ENCODE measurements around the gene THBS2. TPM values are rescaled to one million over a fixed set of nuclear protein-coding genes. Genes with fewer than 3 reads are reported as not detected.
"Not testable (repeated sequence)": the region's sequence is repeated elsewhere in the genome, so short reads cannot be mapped to it uniquely, and the experiment has no call there.

THBS2 gene
- total RNA-seq, 1 donor from 2014 or later = 8.8 TPM

- Histone ChIP-seq H3K36me3 (no peaks in the 10 kb centered on the region), H3K4me3 (no peak overlapping the region), H3K4me1 (no peaks in the 10 kb centered on the region), H3K27me3 (ENCODE audit: low read depth) (no peaks in the 10 kb centered on the region), H3K27ac (no peak overlapping the region), H3K9me3 (no peaks in the 10 kb centered on the region)
- no peak for ATAC-seq
- no peak for DNase-seq
- no peak for TF ChIP-seq CTCF (IDR thresholded peaks at IDR 0.05)
- intact Hi-C loops (cut with DNase I) = no loop called here
These were observed 52.6 kb downstream of the THBS2 start for GRCh38 chr6:169200893-169201514.

- Histone ChIP-seq H3K36me3 (no peaks in the 10 kb centered on the region), H3K4me3 (no peak overlapping the region), H3K9me3 (no peaks in the 10 kb centered on the region), H3K27ac (no peak overlapping the region), H3K4me1 (no peaks in the 10 kb centered on the region), H3K27me3 (ENCODE audit: low read depth) (no peaks in the 10 kb centered on the region)
- intact Hi-C loops (cut with DNase I) = no loop called here
- no peak for DNase-seq
- TF ChIP-seq CTCF (IDR thresholded peaks at IDR 0.05) = no peak
- ATAC-seq = no peak
These were observed 53.9 kb downstream of the THBS2 start for GRCh38 chr6:169199625-169200335.

GRCh38 chr6:169198885-169199284 is 54.8 kb downstream of the THBS2 start:
- no peak for TF ChIP-seq CTCF (IDR thresholded peaks at IDR 0.05)
- intact Hi-C loops (cut with DNase I) = no loop called here
- no peak overlapping the region for H3K4me3 ChIP-seq
- no peaks in the 10 kb centered on the region for H3K27me3 ChIP-seq (ENCODE audit: low read depth)
- H3K36me3 ChIP-seq = no peaks in the 10 kb centered on the region
- no peaks in the 10 kb centered on the region for H3K4me1 ChIP-seq
- DNase-seq (no peak), ATAC-seq (no peak)
- H3K27ac ChIP-seq = no peak overlapping the region
- no peaks in the 10 kb centered on the region for H3K9me3 ChIP-seq

- H3K9me3 ChIP-seq; H3K27ac ChIP-seq; ATAC-seq; intact Hi-C loops (cut with DNase I); DNase-seq; H3K27me3 ChIP-seq (ENCODE audit: low read depth); H3K4me3 ChIP-seq; H3K36me3 ChIP-seq; H3K4me1 ChIP-seq: not testable (repeated sequence)
These were observed 55.7 kb downstream of the THBS2 start for GRCh38 chr6:169197929-169198328.

DNA sequence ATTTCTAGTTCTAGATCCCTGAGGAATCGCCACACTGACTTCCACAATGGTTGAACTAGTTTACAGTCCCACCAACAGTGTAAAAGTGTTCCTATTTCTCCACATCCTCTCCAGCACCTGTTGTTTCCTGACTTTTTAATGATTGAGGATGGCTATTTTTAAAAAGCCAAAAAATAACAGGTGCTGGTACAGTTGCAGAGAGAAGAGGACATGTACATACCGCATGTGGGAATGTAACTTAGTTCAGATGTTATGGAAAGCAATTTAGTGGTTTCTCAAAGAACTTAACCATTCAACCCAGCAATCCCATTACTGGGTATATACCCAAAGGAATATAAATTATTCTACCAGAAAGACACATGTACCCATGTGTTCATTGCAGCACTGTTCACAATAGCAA is 57.4 kb downstream of the THBS2 start:
- H3K9me3 ChIP-seq; H3K4me3 ChIP-seq; H3K4me1 ChIP-seq; intact Hi-C loops (cut with DNase I); H3K27me3 ChIP-seq (ENCODE audit: low read depth); H3K27ac ChIP-seq; H3K36me3 ChIP-seq; ATAC-seq; DNase-seq: not testable (repeated sequence)

- Histone ChIP-seq H3K27ac (no peak overlapping the region), H3K4me1 (peaks cover 5% of the 10 kb centered on the region), H3K27me3 (ENCODE audit: low read depth) (no peaks in the 10 kb centered on the region), H3K36me3 (no peaks in the 10 kb centered on the region), H3K9me3 (no peaks in the 10 kb centered on the region), H3K4me3 (no peak overlapping the region)
- TF ChIP-seq CTCF (IDR thresholded peaks at IDR 0.05) = no peak
- ATAC-seq (no peak), DNase-seq (no peak)
- intact Hi-C loops (cut with DNase I) = no loop called here
These were observed 58.9 kb downstream of the THBS2 start for GRCh38 chr6:169194737-169195136.

All from lower lobe of right lung (tissue), 2 donors.